Breast epithelium (tissue), 3 donors: ENCODE results near the gene GNAT3.

Source experiments
- POLR2AphosphoS5 ChIP-seq, 3 donors: sonication (generic); formaldehyde crosslinking; IDR thresholded peaks; one replicate each; pipeline ENCODE4 v1.6.1; 2017; ENCODE audit warnings: antibody characterized with exemption in 3 of 3
- TF ChIP-seq, protein P1 (sequence below), 3 donors: fragments of 450-650 bp; IDR thresholded peaks; one replicate each; pipeline ENCODE4 v1.5.1; 2016 to 2017; ENCODE audit warnings: antibody characterized with exemption in 3 of 3, mild to moderate bottlenecking in 3 of 3, moderate library complexity in 3 of 3

DNA sequence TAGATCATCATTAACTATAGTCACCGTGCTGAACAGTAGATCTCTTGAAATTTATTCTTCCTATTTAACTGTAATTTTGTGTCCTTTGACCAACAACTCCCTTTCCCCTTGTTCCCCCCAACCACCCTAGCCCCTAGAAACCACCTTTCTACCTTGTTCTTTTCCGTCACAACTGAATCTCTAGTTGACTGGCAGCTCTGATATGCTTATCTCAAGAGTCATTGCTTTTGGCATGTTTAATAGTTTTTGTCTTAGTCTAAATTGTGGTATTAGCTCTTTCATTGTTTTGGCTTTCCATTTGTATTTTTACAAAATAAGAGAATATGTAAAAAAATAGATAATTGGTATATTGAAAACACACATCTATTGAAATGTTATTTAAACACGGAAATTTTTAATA is 1.8 kb downstream of the GNAT3 start:
- TF ChIP-seq, protein P1, sequence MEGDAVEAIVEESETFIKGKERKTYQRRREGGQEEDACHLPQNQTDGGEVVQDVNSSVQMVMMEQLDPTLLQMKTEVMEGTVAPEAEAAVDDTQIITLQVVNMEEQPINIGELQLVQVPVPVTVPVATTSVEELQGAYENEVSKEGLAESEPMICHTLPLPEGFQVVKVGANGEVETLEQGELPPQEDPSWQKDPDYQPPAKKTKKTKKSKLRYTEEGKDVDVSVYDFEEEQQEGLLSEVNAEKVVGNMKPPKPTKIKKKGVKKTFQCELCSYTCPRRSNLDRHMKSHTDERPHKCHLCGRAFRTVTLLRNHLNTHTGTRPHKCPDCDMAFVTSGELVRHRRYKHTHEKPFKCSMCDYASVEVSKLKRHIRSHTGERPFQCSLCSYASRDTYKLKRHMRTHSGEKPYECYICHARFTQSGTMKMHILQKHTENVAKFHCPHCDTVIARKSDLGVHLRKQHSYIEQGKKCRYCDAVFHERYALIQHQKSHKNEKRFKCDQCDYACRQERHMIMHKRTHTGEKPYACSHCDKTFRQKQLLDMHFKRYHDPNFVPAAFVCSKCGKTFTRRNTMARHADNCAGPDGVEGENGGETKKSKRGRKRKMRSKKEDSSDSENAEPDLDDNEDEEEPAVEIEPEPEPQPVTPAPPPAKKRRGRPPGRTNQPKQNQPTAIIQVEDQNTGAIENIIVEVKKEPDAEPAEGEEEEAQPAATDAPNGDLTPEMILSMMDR (IDR thresholded peaks at IDR 0.05), result no peak
- TF ChIP-seq POLR2AphosphoS5 (IDR thresholded peaks at IDR 0.05), result no peak
